ENCODE results near the gene LLGL2.

The LLGL2 gene

DNA sequence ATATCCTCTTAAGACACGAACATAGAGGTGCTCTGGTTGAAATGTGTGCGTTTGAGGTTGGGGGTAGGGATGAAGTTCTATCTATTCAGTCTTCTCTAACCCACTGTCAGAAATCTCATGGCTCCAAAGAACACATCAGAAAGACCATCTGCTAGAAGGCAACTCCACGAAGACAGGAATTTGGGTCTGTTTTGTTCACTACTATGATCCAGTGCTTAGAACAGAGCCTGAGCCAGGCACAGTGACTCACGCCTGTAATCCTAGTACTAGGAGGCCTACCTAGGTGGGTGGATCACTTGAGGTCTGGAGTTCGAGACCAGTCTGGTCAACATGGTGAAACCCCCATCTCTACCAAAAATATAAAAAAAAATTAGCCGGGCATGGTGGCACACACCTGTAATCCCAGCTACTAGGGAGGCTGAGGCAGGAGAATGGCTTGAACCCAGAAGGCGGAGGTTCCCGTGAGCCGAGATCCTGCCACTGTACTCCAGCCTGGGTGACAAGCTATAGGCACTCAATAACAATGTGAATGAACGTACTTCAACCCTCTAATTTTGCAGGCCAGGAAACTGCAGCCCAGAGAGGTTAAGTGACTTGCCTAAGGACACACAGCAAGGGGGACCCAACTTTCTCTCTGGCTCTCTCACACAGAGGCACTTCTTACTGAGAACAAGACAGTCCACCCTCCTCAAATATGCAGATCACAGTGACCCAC, 12.4 kb upstream of the LLGL2 start:
- TF ChIP-seq, protein P1, sequence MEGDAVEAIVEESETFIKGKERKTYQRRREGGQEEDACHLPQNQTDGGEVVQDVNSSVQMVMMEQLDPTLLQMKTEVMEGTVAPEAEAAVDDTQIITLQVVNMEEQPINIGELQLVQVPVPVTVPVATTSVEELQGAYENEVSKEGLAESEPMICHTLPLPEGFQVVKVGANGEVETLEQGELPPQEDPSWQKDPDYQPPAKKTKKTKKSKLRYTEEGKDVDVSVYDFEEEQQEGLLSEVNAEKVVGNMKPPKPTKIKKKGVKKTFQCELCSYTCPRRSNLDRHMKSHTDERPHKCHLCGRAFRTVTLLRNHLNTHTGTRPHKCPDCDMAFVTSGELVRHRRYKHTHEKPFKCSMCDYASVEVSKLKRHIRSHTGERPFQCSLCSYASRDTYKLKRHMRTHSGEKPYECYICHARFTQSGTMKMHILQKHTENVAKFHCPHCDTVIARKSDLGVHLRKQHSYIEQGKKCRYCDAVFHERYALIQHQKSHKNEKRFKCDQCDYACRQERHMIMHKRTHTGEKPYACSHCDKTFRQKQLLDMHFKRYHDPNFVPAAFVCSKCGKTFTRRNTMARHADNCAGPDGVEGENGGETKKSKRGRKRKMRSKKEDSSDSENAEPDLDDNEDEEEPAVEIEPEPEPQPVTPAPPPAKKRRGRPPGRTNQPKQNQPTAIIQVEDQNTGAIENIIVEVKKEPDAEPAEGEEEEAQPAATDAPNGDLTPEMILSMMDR (IDR thresholded peaks at IDR 0.05) = no peak

- TF ChIP-seq, protein P1 (IDR thresholded peaks at IDR 0.05) = no peak
These were observed 11.9 kb upstream of the LLGL2 start for GRCh38 chr17:75513641-75514000.

- TF ChIP-seq, protein P1 (IDR thresholded peaks at IDR 0.05) = no peak
These were observed 11.1 kb upstream of the LLGL2 start for GRCh38 chr17:75514299-75514918.

DNA sequence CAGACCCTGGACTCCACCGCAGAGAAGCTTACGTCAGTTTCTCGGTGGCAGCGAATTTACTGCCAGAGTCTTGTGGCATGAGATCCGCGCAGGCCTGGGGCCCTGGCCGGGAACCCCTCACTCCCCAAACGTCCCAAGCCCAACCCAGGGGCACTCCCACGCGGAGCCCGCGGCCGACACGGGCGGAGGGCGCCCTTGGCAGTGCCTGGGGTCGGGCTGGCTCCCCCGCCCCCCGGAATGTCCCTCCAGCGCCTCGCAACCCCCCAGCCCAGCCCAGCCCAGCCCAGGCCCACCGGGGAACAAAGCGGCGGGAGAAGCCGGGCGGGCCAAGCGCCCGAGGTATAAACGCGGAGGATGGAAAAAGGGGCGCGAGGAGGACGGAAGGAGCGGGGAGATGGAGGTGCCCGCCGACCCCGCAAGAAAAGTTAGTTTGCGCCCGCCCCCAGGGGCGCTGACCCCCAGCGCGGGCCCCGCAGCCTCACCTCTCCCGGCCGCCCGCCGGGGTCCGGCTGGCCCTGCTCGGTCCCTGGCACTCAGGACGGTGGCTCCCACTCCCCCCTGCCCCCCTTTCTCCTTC, 10.5 kb upstream of the LLGL2 start:
- TF ChIP-seq, protein P1 (IDR thresholded peaks at IDR 0.05) = no peak

DNA sequence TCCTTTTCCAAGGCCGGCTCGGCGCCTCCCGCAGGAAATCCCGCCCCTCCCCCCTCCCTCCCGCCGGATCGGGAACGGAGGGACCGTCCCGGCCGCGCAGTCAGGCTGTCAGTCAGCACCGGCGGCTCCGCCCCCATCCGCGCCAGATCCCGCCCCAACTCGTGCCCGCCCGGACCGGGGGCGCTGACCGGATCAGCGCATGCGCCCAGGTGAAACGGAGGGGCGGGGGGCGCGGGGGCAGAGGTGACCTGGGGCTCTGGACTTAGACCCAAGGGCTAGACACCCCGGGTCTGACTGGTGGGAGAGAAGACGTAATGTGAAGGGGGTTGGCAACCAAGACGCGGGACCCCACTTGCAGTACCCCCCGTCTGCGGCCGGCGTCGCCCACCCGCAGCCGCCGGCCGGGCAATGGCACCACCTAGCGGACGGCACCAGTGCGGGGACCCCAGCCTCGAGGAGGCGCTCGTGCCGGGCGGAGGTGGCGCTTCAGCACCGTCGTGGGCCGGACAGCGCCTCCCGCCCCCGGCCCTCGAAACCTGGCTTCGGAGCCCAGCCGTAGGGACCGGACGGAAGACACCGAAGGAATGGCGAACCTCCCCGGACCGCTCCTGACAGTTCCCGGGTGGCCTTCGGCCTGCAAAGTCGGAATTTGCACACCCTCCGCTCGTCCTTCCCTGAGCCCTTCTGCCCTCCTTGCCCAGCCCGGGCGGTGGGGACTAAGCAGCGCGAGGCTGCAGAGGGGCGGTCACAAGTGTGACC, 9.8 kb upstream of the LLGL2 start, which contains the start of gene CASKIN2:
Gene CASKIN2, minus strand, starts transcription at position 42 of the 759 bp plus-strand sequence. CDS start 1,733 bp downstream, outside the sequence.
- TF ChIP-seq, protein P1 (IDR thresholded peaks at IDR 0.05) = peak; percentile 99

GRCh38 chr17:75516255-75516618, 9.3 kb upstream of the LLGL2 start, which contains the start of gene TSEN54:
Gene TSEN54, plus strand, starts transcription at chr17:75516528. Its CDS starts 33 bp downstream, at chr17:75516561.
- TF ChIP-seq, protein P1 (IDR thresholded peaks at IDR 0.05) = no peak

- TF ChIP-seq, protein P1 (IDR thresholded peaks at IDR 0.05) = no peak
These were observed 8.7 kb upstream of the LLGL2 start for GRCh38 chr17:75516619-75517296.
